ENCODE measurements around the gene CDH23. TPM values are rescaled to one million over a fixed set of nuclear protein-coding genes. Genes with fewer than 3 reads are reported as not detected.

CDH23 gene
- total and polyA plus RNA-seq, 2 donors (not counting 1 experiment from before 2014, with no cell fraction given): 0.01 to 0.17 TPM

- no peak for TF ChIP-seq EZH2 (IDR thresholded peaks at IDR 0.05; ENCODE audit: low read length, missing control alignments)
- no peak for TF ChIP-seq CTCF (conservative IDR thresholded peaks at IDR 0.05 in 1 of 2, IDR thresholded peaks at IDR 0.05 in 1 of 2; ENCODE audit: low read depth in 1 of 2, low read length in 2 of 2)
- Histone ChIP-seq H4K20me1 (ENCODE audit: control insufficient read depth, extremely low read depth, insufficient read depth, low read length) (no peaks in the 10 kb centered on the region), H2AFZ (ENCODE audit: low read length) (no peak overlapping the region), H3K36me3 (ENCODE audit: control insufficient read depth, insufficient read depth, low read length) (no peaks in the 10 kb centered on the region), H3K79me2 (ENCODE audit: control insufficient read depth, insufficient read depth, low read length) (no peaks in the 10 kb centered on the region), H3K4me1 (ENCODE audit: control insufficient read depth, extremely low read depth, insufficient read depth, low read length) (no peaks in the 10 kb centered on the region), H3K27ac (ENCODE audit: insufficient read depth, low read length) (no peak overlapping the region), H3K4me2 (ENCODE audit: extremely low read depth, insufficient read depth, low read length) (no peak overlapping the region), H3K9me3 (ENCODE audit: control insufficient read depth, insufficient read depth, low read depth, low read length) (no peaks in the 10 kb centered on the region), H3K9ac (ENCODE audit: insufficient read depth, low read length) (no peak overlapping the region), H3K27me3 (ENCODE audit: control insufficient read depth, insufficient read depth, low read length) (no peaks in the 10 kb centered on the region), H3K4me3 (replicated peaks in 1 of 4; ENCODE audit: control extremely low read depth in 1 of 4, insufficient read depth in 1 of 4, low read depth in 3 of 4, low read length in 4 of 4) (no peak overlapping the region)
- DNase-seq (ENCODE audit: low read depth in 2 of 2): no peak
These were observed 177.1 kb downstream of the CDH23 start for GRCh38 chr10:71573562-71574518.

DNA sequence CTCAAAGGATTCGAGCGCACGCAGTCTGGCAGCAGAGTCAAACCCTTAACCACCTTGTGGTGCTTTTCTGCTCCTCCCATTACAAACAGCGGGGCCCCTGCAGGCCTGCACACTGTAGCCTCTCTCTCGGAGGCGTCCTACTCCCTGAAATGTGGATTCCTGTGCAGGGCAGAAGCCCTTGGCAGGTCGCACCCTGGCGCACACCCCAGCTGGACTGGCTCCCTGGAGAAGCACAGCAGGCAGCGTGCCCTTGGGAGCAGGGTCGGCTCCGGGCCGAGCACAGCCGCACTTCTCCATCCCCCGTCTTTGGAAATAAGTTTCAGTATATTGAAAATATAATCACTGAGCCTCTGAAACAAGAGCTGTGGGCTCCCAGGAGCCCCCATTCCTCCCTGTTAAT is 178.7 kb downstream of the CDH23 start:
- no peak overlapping the region for H3K9ac ChIP-seq (ENCODE audit: insufficient read depth, low read length)
- H3K79me2 ChIP-seq (ENCODE audit: control insufficient read depth, insufficient read depth, low read length): no peaks in the 10 kb centered on the region
- no peak overlapping the region for H3K4me3 ChIP-seq (replicated peaks in 1 of 4; ENCODE audit: control extremely low read depth in 1 of 4, insufficient read depth in 1 of 4, low read depth in 3 of 4, low read length in 4 of 4)
- no peak for TF ChIP-seq CTCF (conservative IDR thresholded peaks at IDR 0.05 in 1 of 2, IDR thresholded peaks at IDR 0.05 in 1 of 2; ENCODE audit: low read depth in 1 of 2, low read length in 2 of 2)
- no peak for TF ChIP-seq EZH2 (IDR thresholded peaks at IDR 0.05; ENCODE audit: low read length, missing control alignments)
- no peak overlapping the region for H3K27ac ChIP-seq (ENCODE audit: insufficient read depth, low read length)
- no peaks in the 10 kb centered on the region for H3K27me3 ChIP-seq (ENCODE audit: control insufficient read depth, insufficient read depth, low read length)
- no peaks in the 10 kb centered on the region for H4K20me1 ChIP-seq (ENCODE audit: control insufficient read depth, extremely low read depth, insufficient read depth, low read length)
- H3K36me3 ChIP-seq (ENCODE audit: control insufficient read depth, insufficient read depth, low read length): no peaks in the 10 kb centered on the region
- no peak overlapping the region for H2AFZ ChIP-seq (ENCODE audit: low read length)
- no peak overlapping the region for H3K4me2 ChIP-seq (ENCODE audit: extremely low read depth, insufficient read depth, low read length)
- no peak for DNase-seq (ENCODE audit: low read depth in 2 of 2)
- no peaks in the 10 kb centered on the region for H3K4me1 ChIP-seq (ENCODE audit: control insufficient read depth, extremely low read depth, insufficient read depth, low read length)
- no peaks in the 10 kb centered on the region for H3K9me3 ChIP-seq (ENCODE audit: control insufficient read depth, insufficient read depth, low read depth, low read length)

DNA sequence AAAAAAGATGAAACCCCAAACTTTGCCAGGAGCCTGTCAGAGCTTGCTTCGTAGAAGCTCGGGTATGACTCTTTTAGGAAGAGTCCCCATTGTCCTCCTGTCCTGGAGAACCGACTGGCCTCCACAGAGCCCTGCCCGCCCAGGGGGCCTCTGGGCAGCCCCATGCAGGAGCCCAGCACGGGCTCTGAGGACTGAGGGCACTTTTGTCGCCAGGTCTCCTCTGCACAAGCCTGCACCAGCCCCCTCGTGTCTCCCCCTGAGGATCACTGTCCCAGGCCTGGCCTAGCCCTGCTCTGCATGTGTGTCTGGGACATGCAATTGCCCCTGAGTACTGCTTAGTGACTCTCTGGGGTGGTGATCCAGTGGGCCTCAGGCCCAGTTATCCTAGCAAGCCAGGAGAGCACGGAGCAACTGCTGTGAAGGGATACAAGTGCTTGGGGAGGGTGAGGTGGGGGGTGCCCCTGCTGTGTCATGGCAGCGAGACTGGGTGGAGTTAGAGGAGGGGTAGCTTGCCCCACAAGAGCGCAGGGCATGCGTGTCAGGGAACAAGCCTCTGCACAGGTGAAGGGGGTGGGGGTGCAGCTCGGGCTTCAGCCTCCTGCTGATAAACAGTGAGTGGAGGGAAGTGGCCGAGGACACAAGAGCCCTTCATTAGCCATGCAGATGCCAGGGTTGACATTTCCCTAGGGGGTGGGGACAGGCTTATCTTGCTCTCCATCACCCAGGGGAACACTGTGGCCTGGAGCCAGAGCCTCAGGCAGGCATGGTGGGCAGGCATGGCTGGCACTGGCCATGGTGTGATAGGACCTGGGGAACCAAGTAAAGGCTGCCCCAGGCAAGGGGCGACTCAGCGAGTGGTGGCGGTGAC is 179.4 kb downstream of the CDH23 start:
- Histone ChIP-seq H3K9me3 (ENCODE audit: control insufficient read depth, insufficient read depth, low read depth, low read length) (no peaks in the 10 kb centered on the region), H2AFZ (ENCODE audit: low read length) (no peak overlapping the region), H3K4me1 (ENCODE audit: control insufficient read depth, extremely low read depth, insufficient read depth, low read length) (no peaks in the 10 kb centered on the region), H3K27ac (ENCODE audit: insufficient read depth, low read length) (no peak overlapping the region), H3K4me2 (ENCODE audit: extremely low read depth, insufficient read depth, low read length) (no peak overlapping the region), H3K36me3 (ENCODE audit: control insufficient read depth, insufficient read depth, low read length) (no peaks in the 10 kb centered on the region), H3K9ac (ENCODE audit: insufficient read depth, low read length) (no peak overlapping the region), H3K79me2 (ENCODE audit: control insufficient read depth, insufficient read depth, low read length) (no peaks in the 10 kb centered on the region), H4K20me1 (ENCODE audit: control insufficient read depth, extremely low read depth, insufficient read depth, low read length) (no peaks in the 10 kb centered on the region), H3K4me3 (replicated peaks in 1 of 4; ENCODE audit: control extremely low read depth in 1 of 4, insufficient read depth in 1 of 4, low read depth in 3 of 4, low read length in 4 of 4) (no peak overlapping the region), H3K27me3 (ENCODE audit: control insufficient read depth, insufficient read depth, low read length) (no peaks in the 10 kb centered on the region)
- TF ChIP-seq CTCF (conservative IDR thresholded peaks at IDR 0.05 in 1 of 2, IDR thresholded peaks at IDR 0.05 in 1 of 2; ENCODE audit: low read depth in 1 of 2, low read length in 2 of 2) (no peak), EZH2 (IDR thresholded peaks at IDR 0.05; ENCODE audit: low read length, missing control alignments) (no peak)
- DNase-seq (ENCODE audit: low read depth in 2 of 2): no peak

All from fibroblast of lung (primary cell).